GM10248 (cell line): ENCODE results near the gene NPVF.

Source experiments
- CTCF ChIA-PET: fragments of 300-600 bp; sonication (Branson Sonifier 250); formaldehyde crosslinking; extraction: SDS; loops from one replicate; lab custom pipeline; 2021; ENCODE audit warnings: antibody characterized with exemption; lab: Yijun Ruan, JAX
- POLR2A ChIA-PET: fragments of 350-650 bp; sonication (Branson Sonifier 250); formaldehyde crosslinking; extraction: SDS; loops from one replicate; lab custom pipeline; 2020; ENCODE audit warnings: antibody characterized with exemption; lab: Yijun Ruan, JAX
- DNase-seq: peaks from one replicate; pipeline ENCODE4 v3.0.0; 2012; ENCODE audit errors: extremely low spot score
- CTCF ChIP-seq: IDR thresholded peaks from 2 replicates; pipeline ENCODE4 v1.5.1; 2012; ENCODE audit warnings: mild to moderate bottlenecking, low read depth; ENCODE audit errors: extremely low read depth, missing control alignments, control extremely low read depth

Gene NPVF

GRCh38 chr7:25186436-25186835 is 41.9 kb downstream of the NPVF start:
- no peak for DNase-seq
- POLR2A ChIA-PET = no interaction called here
- CTCF ChIA-PET = interaction anchor here (1.1 to 1.4 kb wide), 3 partner anchors 9 to 25 kb away, joined by 3 to 5 read pairs (median 3); no protein-coding TSS in a partner anchor
- no peak for TF ChIP-seq CTCF

DNA sequence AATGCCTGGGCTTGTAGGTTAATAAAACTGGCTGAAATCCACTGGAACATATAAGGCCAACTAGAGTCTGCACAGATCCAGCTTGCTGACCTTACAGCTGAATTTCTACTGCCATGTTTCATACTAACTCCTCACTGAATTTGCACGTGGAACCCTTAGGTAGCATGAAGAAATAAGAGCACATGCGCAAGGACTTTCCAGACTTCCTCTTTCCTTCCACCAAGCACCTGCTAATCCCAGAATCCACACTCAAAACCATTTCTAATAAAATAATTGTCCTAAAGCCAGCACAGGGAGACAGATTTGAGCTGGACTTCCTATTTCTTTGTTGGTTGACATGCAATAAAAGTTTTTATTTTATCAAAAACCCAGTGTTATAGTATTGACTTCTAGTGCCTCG is 46.8 kb downstream of the NPVF start:
- POLR2A ChIA-PET = no interaction called here
- DNase-seq = no peak
- CTCF ChIA-PET = no interaction called here
- TF ChIP-seq CTCF = no peak

DNA sequence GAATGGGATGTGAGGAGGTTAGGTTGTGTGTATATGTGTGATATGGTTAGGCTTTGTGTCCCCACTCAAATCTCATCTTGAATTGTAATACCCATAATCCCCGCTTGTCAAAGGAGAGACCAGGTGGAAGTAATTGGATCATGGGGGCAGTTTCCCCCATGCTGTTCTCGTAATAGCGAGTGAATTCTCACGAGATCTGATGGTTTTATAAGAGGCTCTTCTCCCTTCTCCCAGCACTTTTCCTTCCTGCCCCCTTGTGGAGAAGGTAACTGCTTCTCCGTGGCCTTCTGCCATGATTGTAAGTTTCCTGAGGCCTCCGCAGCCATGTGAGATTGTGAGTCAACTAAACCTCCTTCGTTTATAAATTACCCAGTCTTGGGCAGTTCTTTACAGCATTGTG is 47.3 kb downstream of the NPVF start:
- CTCF ChIA-PET = interaction anchor here (1.0 to 2.2 kb wide), 11 partner anchors 9 to 95 kb away, joined by 3 to 9 read pairs (median 6); partner anchors contain the start of gene CYCS
- POLR2A ChIA-PET = interaction anchor here (0.6 to 1.5 kb wide), 2 partner anchors 56 to 203 kb away, joined by 3 to 7 read pairs; partner anchors contain the start of gene CYCS
- no peak for TF ChIP-seq CTCF
- DNase-seq = no peak

GRCh38 chr7:25180592-25180923 is 47.7 kb downstream of the NPVF start:
- POLR2A ChIA-PET = interaction anchor here (0.6 to 1.5 kb wide), 3 partner anchors 55 to 1599 kb away, joined by 3 to 7 read pairs (median 4); partner anchors contain the start of gene CYCS

GRCh38 chr7:25179771-25180591 is 48.3 kb downstream of the NPVF start:
- POLR2A ChIA-PET = interaction anchor here (0.6 to 1.5 kb wide), 3 partner anchors 55 to 1599 kb away, joined by 3 to 7 read pairs (median 4); partner anchors contain the start of gene CYCS

More at GRCh38 chr7:25180592-25180923, 47.7 kb downstream of the NPVF start:
- TF ChIP-seq CTCF = no peak
- CTCF ChIA-PET = interaction anchor here (1.0 to 2.2 kb wide), 12 partner anchors 9 to 95 kb away, joined by 3 to 9 read pairs (median 6); partner anchors contain the start of gene CYCS
- no peak for DNase-seq

More at GRCh38 chr7:25179771-25180591, 48.3 kb downstream of the NPVF start:
- peak; percentile 99 for DNase-seq
- TF ChIP-seq CTCF = peak; percentile 70
- CTCF ChIA-PET = interaction anchor here (1.0 to 2.2 kb wide), 12 partner anchors 8 to 94 kb away, joined by 3 to 9 read pairs (median 6); partner anchors contain the start of gene CYCS
